Omental fat pad (tissue), 4 donors: ENCODE data around the gene EIF4G3. TPM values are rescaled to one million over a fixed set of nuclear protein-coding genes. Genes with fewer than 3 reads are reported as not detected.

ENCODE experiments used
- ATAC-seq: fragments of 150-250 bp; one replicate; pipeline ENCODE4 v1.9.1; 2016; ENCODE audit warnings: mild to moderate bottlenecking, moderate library complexity; ENCODE audit not compliant: low FRiP score
- DNase-seq: peaks from one replicate; pipeline ENCODE4 v3.0.0-alpha.2; 2019; ENCODE audit warnings: low spot score
- CTCF ChIP-seq, 3 donors: fragments of 450-650 bp; IDR thresholded peaks; one replicate each; pipeline ENCODE4 v1.5.1; 2016 to 2017; ENCODE audit warnings: antibody characterized with exemption in 3 of 3, mild to moderate bottlenecking in 3 of 3, moderate library complexity in 2 of 3
- total RNA-seq, 4 donors: library from RNA; depleted of rRNA; stranded (reverse); fragments of >200 nt; gene quantifications; one replicate each; pipeline ENCODE4 v1.1.0, GENCODE V29; 2016

The EIF4G3 gene
- total RNA-seq, 4 donors from 2014 or later = 50.2 to 69.5 (median 51.8) TPM

- no peak for DNase-seq
- ATAC-seq = no peak
- TF ChIP-seq CTCF (IDR thresholded peaks at IDR 0.05) = no peak
These were observed 282.8 kb downstream of the EIF4G3 start for GRCh38 chr1:20893931-20894330.

- no peak for TF ChIP-seq CTCF (IDR thresholded peaks at IDR 0.05)
- ATAC-seq (no peak), DNase-seq (no peak)
These were observed 285.6 kb downstream of the EIF4G3 start for GRCh38 chr1:20891091-20891490.

DNA sequence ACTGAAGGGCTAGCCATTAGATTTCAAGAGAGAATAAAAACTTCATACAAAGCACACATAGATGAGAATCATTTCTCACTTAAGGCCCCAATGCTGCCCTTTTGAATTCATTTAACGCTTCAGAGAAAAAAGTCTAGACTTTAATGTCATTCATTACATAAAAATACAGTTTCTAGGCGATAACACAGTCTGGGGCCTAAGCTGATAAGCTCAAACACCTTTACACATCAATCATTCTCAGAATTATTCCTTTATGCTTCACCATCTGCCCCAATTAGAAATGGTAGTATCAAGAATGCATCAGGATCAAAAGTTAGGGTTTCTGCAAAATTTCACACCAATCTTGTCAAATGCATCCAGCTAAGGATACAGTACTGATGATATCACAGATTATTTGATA, 289.5 kb downstream of the EIF4G3 start:
- no peak for TF ChIP-seq CTCF (IDR thresholded peaks at IDR 0.05)
- no peak for DNase-seq
- ATAC-seq = no peak

DNA sequence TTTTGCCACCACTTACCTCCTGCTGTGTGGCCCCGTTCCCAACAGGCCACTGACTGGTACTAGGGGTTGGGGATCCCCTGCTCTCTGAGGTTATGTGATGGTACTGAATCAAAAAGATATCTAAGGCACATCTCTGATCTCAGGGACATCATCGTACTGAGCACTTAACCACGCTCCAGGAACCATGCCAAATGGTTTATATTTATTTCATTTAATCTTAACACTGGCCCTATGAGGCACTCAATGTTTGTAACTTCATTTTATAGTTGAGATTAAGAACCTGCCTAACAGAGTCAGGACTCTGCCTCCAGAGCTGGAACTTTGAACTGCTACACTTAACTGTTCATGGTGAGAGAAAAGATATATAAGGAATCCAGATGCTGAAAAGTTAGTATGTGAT, 291.6 kb downstream of the EIF4G3 start:
- ATAC-seq = no peak
- no peak for TF ChIP-seq CTCF (IDR thresholded peaks at IDR 0.05)

DNA sequence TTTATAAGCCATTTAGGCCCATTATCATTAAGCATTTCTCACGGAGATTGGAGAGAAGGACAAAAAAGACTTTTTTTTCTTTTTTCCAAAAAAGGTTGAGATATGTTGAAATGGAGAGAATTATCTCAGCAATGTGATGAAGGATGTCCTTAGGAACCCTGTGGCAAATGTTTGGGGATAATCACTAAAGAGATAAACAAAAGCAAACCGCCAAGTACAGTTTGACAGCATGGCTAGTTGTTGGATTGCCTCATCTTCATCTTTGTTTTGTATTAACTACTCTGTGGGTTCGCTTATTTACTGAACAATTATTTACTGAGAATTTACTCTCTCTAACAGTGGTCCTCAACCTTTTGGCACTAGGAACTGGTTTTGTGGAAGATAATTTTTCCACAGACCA, 292.2 kb downstream of the EIF4G3 start:
- TF ChIP-seq CTCF (IDR thresholded peaks at IDR 0.05) = no peak
- ATAC-seq (no peak), DNase-seq (no peak)

More for the DNA sequence above, 291.6 kb downstream of the EIF4G3 start:
- no peak for DNase-seq

- ATAC-seq = no peak
- TF ChIP-seq CTCF (IDR thresholded peaks at IDR 0.05) = no peak
- no peak for DNase-seq
These were observed 292.9 kb downstream of the EIF4G3 start for GRCh38 chr1:20883766-20884165.

DNA sequence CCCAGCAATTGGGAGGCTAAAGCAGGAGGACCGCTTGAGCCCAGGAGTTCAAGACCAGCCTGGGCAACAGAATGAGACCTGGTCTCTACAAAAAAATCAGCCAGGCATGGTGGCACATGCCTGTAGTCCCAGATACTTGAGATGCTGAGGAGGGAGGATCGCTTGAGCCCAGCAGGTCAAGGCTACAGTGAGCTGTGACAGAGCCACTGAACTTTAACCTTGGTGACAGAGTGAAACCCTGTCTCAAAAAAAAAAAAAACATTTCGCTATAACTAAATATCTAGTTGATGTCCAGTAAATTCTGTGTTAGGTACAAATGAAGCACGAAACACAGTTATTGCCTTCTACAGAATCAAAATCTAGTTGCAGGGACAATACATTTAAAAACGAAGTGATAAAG, 293.9 kb downstream of the EIF4G3 start:
- no peak for ATAC-seq
- TF ChIP-seq CTCF (IDR thresholded peaks at IDR 0.05) = no peak

More for the DNA sequence above, 293.9 kb downstream of the EIF4G3 start:
- DNase-seq = no peak
